Measurements from ENCODE around the gene ATXN7L3. TPM values are rescaled to one million over a fixed set of nuclear protein-coding genes. Genes with fewer than 3 reads are reported as not detected.

Gene ATXN7L3
- total RNA-seq, 4 donors from 2014 or later = 4.6 to 98.4 (median 36.2) TPM

DNA sequence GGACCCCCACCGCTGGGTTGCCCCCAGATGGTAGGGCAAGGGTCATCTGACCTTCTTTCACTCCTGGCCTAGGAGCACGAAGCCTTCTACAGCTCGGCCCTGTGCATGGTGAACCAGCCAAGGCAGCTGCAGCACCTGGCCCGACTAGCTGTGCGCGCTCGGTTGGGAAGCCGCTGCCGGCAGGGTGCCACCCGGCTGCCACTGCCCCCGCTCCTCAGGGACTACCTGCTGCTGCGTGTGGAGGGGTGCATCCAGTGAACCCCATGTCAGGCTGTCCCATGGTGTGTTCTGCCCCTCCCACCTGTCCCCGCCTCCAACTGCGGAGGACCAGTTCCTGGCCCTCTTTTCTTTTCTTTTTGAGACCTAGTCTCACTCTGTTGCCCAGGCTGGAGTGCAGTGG, 21.6 kb downstream of the ATXN7L3 start:
- DNase-seq = no peak
- no peak overlapping the region for H3K27ac ChIP-seq
- no peaks in the 10 kb centered on the region for H3K36me3 ChIP-seq
- H3K4me3 ChIP-seq = no peak overlapping the region
- intact Hi-C loops (cut with DNase I; ENCODE audit: low total_unique reads) = no loop called here
- H3K4me1 ChIP-seq = no peaks in the 10 kb centered on the region
- H3K27me3 ChIP-seq = no peaks in the 10 kb centered on the region
- no peaks in the 10 kb centered on the region for H3K9me3 ChIP-seq
- TF ChIP-seq, protein P1, sequence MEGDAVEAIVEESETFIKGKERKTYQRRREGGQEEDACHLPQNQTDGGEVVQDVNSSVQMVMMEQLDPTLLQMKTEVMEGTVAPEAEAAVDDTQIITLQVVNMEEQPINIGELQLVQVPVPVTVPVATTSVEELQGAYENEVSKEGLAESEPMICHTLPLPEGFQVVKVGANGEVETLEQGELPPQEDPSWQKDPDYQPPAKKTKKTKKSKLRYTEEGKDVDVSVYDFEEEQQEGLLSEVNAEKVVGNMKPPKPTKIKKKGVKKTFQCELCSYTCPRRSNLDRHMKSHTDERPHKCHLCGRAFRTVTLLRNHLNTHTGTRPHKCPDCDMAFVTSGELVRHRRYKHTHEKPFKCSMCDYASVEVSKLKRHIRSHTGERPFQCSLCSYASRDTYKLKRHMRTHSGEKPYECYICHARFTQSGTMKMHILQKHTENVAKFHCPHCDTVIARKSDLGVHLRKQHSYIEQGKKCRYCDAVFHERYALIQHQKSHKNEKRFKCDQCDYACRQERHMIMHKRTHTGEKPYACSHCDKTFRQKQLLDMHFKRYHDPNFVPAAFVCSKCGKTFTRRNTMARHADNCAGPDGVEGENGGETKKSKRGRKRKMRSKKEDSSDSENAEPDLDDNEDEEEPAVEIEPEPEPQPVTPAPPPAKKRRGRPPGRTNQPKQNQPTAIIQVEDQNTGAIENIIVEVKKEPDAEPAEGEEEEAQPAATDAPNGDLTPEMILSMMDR (IDR thresholded peaks at IDR 0.05) = no peak

DNA sequence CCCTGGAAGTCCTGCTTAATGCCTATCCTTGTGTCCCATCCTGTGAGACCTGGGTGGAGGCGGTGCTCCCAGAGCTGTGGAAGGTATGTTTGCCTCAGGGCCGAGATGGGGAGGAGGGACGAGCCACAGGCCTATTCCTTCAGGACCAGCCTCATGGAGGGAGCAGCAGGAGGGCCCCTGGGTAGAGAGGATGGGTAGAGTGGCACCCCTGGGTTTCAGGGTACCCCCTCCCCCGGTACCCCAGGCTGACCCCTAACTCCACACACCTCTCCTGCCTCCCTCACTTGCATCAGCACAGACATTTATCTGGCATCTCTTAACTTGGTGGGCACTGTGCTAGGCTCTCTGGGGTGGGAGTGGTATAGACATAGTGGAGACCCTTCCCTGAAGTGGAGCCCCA, 22.0 kb downstream of the ATXN7L3 start:
- no peak for TF ChIP-seq POLR2A (IDR thresholded peaks at IDR 0.05)
- TF ChIP-seq, protein P1 (IDR thresholded peaks at IDR 0.05) = no peak
- DNase-seq = no peak
- Histone ChIP-seq H3K4me1 (no peaks in the 10 kb centered on the region), H3K27me3 (no peaks in the 10 kb centered on the region), H3K36me3 (no peaks in the 10 kb centered on the region), H3K9me3 (no peaks in the 10 kb centered on the region), H3K4me3 (no peak overlapping the region), H3K27ac (no peak overlapping the region)
- intact Hi-C loops (cut with DNase I; ENCODE audit: low total_unique reads) = no loop called here

DNA sequence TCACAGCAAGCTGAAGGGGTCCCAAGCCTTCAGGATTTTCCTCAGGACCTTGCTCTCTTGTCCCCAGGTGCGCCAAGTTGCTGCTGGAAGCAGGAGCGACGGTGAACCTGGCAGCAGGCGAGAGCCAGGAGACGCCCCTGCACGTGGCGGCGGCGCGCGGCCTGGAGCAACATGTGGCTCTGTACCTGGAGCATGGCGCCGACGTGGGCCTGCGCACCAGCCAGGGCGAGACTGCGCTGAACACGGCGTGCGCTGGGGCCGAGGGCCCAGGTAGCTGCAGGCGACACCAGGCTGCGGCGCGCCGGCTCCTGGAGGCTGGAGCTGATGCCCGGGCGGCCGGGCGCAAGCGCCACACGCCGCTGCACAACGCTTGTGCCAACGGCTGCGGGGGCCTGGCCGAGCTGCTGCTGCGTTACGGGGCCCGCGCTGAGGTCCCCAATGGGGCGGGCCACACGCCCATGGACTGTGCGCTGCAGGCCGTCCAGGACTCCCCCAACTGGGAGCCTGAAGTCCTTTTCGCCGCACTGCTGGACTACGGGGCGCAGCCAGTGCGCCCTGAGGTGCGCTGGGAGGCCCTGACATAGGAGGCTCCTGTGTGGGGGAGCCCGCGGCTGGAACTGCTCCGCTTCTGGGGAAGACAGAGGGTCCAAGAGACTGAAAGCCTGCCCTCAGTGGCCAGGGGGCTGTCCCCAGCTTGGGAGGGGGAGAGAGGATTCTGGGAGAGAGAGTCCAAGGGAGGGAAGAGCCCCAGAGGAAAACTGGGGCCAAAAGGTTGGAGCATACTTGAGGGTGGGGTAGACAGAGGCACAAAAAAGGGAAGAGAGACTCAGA, 22.8 kb downstream of the ATXN7L3 start:
- intact Hi-C loops (cut with DNase I; ENCODE audit: low total_unique reads) = no loop called here
- no peaks in the 10 kb centered on the region for H3K36me3 ChIP-seq

DNA sequence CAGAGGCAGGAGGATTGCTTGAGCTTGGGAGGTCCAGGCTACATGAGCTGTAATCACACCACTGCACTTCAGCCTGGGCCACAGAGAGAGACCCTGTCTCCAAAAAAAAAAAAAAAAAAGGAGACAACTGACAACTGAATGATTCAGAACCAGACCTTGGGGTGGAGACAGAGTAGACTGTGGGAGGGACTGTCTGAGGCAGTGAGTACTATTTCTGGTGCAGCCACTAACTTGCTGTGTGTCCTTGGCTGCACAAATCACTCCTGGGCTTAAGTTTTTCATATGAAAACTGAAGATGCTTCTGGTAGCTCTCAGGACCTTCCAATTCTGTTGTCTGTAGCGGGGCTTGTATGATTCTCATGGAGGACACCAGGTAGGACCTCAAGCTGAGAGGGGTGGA, 23.4 kb downstream of the ATXN7L3 start:
- TF ChIP-seq, protein P1 (IDR thresholded peaks at IDR 0.05) = no peak
- no peak for TF ChIP-seq POLR2A (IDR thresholded peaks at IDR 0.05)
- no peaks in the 10 kb centered on the region for H3K4me1 ChIP-seq
- intact Hi-C loops (cut with DNase I; ENCODE audit: low total_unique reads) = no loop called here

More for the DNA sequence above, 22.8 kb downstream of the ATXN7L3 start:
- no peak for DNase-seq
- Histone ChIP-seq H3K4me3 (no peak overlapping the region), H3K4me1 (no peaks in the 10 kb centered on the region), H3K9me3 (no peaks in the 10 kb centered on the region), H3K27ac (no peak overlapping the region), H3K27me3 (no peaks in the 10 kb centered on the region)
- TF ChIP-seq, protein P1 (IDR thresholded peaks at IDR 0.05) = no peak
- TF ChIP-seq POLR2A (IDR thresholded peaks at IDR 0.05) = no peak

DNA sequence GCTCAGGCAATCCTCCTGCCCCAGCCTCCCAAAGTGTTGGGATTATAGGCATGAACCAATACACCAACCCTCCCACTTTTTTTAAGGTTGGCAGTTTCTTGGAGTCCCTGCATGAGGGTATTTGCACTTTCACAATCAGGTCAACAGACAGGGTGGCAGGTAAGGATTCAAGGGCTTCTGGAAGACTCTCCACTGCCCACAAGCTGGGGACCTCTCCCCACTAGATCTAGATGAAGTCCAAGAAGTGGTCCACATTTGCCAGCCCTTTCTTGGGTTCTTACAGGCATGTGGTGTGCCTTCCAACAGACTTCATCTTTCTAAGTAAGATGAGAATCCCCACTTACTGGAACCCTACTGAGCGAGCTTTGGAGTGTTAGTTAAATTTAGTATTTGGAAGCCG, 25.3 kb downstream of the ATXN7L3 start:
- H3K4me3 ChIP-seq = no peak overlapping the region
- DNase-seq = no peak
- no peaks in the 10 kb centered on the region for H3K4me1 ChIP-seq
- H3K9me3 ChIP-seq = no peaks in the 10 kb centered on the region
- H3K27me3 ChIP-seq = no peaks in the 10 kb centered on the region
- TF ChIP-seq, protein P1 (IDR thresholded peaks at IDR 0.05) = no peak
- TF ChIP-seq POLR2A (IDR thresholded peaks at IDR 0.05) = no peak
- intact Hi-C loops (cut with DNase I; ENCODE audit: low total_unique reads) = no loop called here
- H3K27ac ChIP-seq = no peak overlapping the region
- H3K36me3 ChIP-seq = no peaks in the 10 kb centered on the region

More for the DNA sequence above, 23.4 kb downstream of the ATXN7L3 start:
- DNase-seq = no peak
- Histone ChIP-seq H3K4me3 (no peak overlapping the region), H3K27ac (no peak overlapping the region), H3K27me3 (no peaks in the 10 kb centered on the region), H3K36me3 (no peaks in the 10 kb centered on the region), H3K9me3 (no peaks in the 10 kb centered on the region)

Data from uterus (tissue), 4 donors.